ENCODE data around the gene UBE2I.
"Not testable (repeated sequence)": the region's sequence is repeated elsewhere in the genome, so short reads cannot be mapped to it uniquely, and the experiment has no call there.

The UBE2I gene

GRCh38 chr16:1277617-1278282 lies 31.7 kb upstream of the UBE2I start:
- DNase-seq (ENCODE audit: low read depth in 2 of 2) = no peak

GRCh38 chr16:1278477-1278876 lies 31.0 kb upstream of the UBE2I start:
- DNase-seq (ENCODE audit: low read depth in 2 of 2) = no peak

GRCh38 chr16:1279081-1279944 lies 30.1 kb upstream of the UBE2I start:
- DNase-seq (ENCODE audit: low read depth in 2 of 2) = no peak

GRCh38 chr16:1279945-1280589 lies 29.4 kb upstream of the UBE2I start:
- DNase-seq (ENCODE audit: low read depth in 2 of 2) = no peak

GRCh38 chr16:1280783-1281182 lies 28.7 kb upstream of the UBE2I start:
- DNase-seq (ENCODE audit: low read depth in 2 of 2) = no peak

- no peak for DNase-seq (ENCODE audit: low read depth in 2 of 2)
These were observed 27.9 kb upstream of the UBE2I start for GRCh38 chr16:1281517-1281916.

- no peak for DNase-seq (ENCODE audit: low read depth in 2 of 2)
These were observed 27.0 kb upstream of the UBE2I start for GRCh38 chr16:1282324-1282973.

GRCh38 chr16:1283296-1283695 lies 26.1 kb upstream of the UBE2I start:
- DNase-seq (ENCODE audit: low read depth in 2 of 2) = no peak

- no peak for DNase-seq (ENCODE audit: low read depth in 2 of 2)
These were observed 25.3 kb upstream of the UBE2I start for GRCh38 chr16:1283996-1284616.

- DNase-seq (ENCODE audit: low read depth in 2 of 2) = no peak
These were observed 23.5 kb upstream of the UBE2I start for GRCh38 chr16:1285669-1286512.

- no peak for DNase-seq (ENCODE audit: low read depth in 2 of 2)
These were observed 22.8 kb upstream of the UBE2I start for GRCh38 chr16:1286513-1287094.

- no peak for DNase-seq (ENCODE audit: low read depth in 2 of 2)
These were observed 21.3 kb upstream of the UBE2I start for GRCh38 chr16:1287982-1288670.

GRCh38 chr16:1288813-1289476 lies 20.5 kb upstream of the UBE2I start:
- DNase-seq (ENCODE audit: low read depth in 2 of 2) = no peak

- DNase-seq (ENCODE audit: low read depth in 2 of 2) = no peak
These were observed 20.0 kb upstream of the UBE2I start for GRCh38 chr16:1289477-1289866.

- no peak for DNase-seq (ENCODE audit: low read depth in 2 of 2)
These were observed 19.4 kb upstream of the UBE2I start for GRCh38 chr16:1290063-1290501.

- no peak for DNase-seq (ENCODE audit: low read depth in 2 of 2)
These were observed 18.4 kb upstream of the UBE2I start for GRCh38 chr16:1290860-1291575.

- no peak for DNase-seq (ENCODE audit: low read depth in 2 of 2)
These were observed 17.9 kb upstream of the UBE2I start for GRCh38 chr16:1291576-1291974.

GRCh38 chr16:1292208-1292607 lies 17.2 kb upstream of the UBE2I start:
- not testable (repeated sequence) for DNase-seq (ENCODE audit: low read depth in 2 of 2)

- not testable (repeated sequence) for DNase-seq (ENCODE audit: low read depth in 2 of 2)
These were observed 16.6 kb upstream of the UBE2I start for GRCh38 chr16:1292808-1293207.

Data from stimulated activated CD4-positive, alpha-beta T cell treated with anti-CD3 and anti-CD28 coated beads, Interleukin-12 subunit alpha, Interleukin-12 subunit beta, amount 100 ng/mL, for 24 hours (primary cell).